Tongue (tissue), 2 donors: Measurements from ENCODE around the gene GZMB. TPM values are rescaled to one million over a fixed set of nuclear protein-coding genes. Genes with fewer than 3 reads are reported as not detected.
"Not testable (repeated sequence)": the region's sequence is repeated elsewhere in the genome, so short reads cannot be mapped to it uniquely, and the experiment has no call there.

Source experiments
- DNase-seq: peaks from one replicate; pipeline ENCODE4 v3.0.0-alpha.2; 2015
- total RNA-seq: library from RNA; depleted of rRNA; stranded (reverse); fragments of >200 nt; gene quantifications from one replicate; pipeline ENCODE4 v1.2.3, GENCODE V29; 2014

GZMB gene
- total RNA-seq, 1 donor from 2014 or later = 0.41 TPM

- DNase-seq = peak; percentile 84
These were observed 3.0 kb downstream of the GZMB start for GRCh38 chr14:24630872-24631477.

DNA sequence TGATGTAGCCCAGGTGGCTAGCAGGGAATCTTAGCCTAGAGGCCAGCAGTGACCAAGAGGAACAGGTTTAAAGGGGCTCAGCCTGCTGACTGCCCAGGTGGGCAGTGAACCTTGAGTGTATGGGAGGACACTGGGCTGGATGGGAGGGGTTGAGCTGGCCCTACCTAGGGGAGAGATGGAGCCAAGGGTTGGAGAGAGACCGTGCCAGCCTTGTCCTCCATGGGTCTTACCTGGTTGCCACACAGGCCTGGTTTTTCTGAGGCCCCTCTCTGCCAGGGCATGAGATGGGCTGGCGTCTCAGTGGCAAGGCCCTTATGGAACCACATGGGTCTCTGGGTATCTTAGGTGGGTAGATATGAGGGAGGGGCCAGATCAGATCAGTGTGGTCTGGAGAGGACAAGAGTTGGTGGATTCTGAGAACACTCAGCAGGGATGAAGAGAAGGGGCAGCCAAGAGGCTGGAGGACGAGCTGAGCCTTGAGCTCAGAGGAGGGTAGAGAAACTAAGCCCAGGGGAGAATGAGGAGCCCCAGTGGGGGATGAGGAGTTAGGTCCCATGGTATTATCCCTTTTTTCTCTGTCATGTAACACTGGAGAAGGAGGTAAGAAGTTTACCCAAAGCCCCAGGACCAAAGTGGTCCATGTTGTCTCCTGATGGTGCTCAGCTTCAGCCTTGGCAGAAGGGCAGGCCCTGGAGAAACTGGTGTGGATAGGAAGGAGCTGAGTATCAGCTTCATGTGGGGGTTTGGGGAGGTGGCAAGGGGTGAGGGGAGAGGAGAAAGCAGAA is 3.7 kb downstream of the GZMB start:
- DNase-seq = no peak

DNA sequence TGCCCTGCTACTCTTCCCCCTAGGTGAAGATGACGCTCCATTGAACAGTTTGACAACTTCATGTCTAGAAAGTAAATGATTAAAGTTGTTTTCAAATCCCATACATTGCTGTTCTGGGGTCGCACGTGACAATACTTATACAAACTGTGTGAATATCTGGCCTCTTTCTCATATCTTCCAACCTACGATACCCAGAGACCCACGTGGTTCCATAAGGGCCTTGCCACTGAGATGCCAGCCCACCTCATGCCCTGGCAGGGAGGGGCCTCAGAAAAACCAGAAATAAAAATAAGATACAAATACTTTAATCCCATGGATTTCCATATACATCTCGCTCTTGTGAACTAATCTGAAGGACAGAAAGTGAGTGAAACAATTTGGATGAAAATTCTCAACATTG is 4.5 kb downstream of the GZMB start:
- DNase-seq = no peak

DNA sequence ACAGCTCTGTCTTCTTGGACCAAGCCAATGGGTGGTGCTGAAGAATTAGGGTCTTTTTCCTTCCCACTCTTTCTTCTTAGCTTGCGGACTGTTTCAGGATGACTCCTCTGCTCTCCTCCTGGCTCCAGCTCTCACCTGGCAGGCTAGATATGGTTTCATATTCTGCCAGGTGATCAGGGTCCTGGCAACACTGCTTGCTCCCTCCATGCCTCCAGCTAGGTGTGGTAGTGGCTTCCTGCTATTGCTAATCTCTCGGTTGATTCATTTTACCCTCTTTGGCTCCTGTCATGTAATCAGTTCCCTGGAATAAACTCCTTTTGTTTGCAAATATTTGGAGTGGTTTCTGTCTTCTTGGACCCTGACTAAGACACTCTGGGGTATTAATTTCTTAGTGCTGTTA is 20.2 kb downstream of the GZMB start:
- no peak for DNase-seq

- no peak for DNase-seq
These were observed 20.7 kb downstream of the GZMB start for GRCh38 chr14:24613241-24613640.

- DNase-seq = peak; percentile 26
These were observed 21.8 kb downstream of the GZMB start for GRCh38 chr14:24612196-24612595.

- DNase-seq = no peak
These were observed 24.2 kb downstream of the GZMB start, which contains the start of gene GZMH for GRCh38 chr14:24609655-24610344. Gene GZMH, minus strand, starts transcription at chr14:24609685. Its CDS starts 72 bp downstream, at chr14:24609613.

DNA sequence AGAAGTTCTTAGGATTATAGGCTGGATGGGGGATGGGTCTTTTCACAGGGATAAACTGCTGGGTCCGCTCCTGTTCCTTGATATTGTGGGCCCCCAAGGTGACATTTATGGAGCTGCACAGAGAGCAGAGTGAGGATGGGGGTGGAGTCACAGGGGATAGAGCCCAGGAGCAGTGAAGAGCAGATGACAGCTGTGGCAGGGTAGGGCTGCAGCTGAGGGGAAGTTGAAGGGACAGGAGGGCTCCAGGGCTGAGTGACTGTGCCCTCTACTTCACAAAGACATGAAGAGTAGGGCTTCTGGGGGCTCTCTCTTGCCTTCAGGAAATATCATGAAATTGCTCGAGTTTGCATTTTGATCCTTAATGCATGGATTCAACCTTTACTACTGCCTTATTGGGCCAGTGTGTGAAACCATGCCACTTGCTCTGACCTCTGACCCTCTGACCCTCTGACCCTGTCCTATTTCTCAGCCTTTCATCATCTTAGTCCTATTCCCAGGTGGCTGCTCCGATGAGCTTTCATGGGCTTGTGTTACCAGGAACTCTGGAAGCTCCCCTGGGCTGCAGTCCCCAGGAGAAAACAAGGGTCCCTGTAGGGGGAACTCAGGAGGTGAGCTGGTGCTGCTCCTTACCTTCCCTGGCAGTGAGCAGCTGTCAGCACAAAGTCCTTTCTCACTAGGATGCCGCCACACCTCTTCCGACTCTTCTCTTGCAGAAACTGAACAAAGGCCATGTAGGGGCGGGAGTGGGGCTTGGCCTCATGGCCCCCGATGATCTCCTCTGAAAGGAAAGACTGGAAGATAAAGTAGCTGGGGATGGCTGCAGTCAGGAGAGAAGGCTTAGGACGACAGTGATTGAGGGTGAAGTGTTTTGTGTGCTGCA is 26.1 kb downstream of the GZMB start:
- DNase-seq = no peak

DNA sequence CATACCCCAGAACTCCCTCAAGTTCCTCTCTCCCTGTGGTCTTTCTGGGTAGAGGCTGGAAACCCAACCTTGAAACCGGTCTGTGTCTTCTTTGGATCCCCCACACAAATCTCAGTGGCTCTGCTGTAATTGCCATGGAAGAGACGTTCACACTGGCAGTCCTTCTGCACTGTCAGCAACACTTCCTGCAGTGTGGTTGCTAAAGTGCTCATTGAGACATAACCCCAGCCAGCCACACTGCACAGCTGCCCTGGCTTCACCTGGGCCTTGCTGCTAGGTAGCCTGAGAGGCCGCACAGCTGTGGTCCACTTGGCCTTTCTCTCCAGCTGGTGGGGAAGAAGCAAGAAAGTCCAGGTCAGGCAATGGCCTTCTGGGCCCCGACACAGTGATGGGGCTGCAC is 26.9 kb downstream of the GZMB start:
- no peak for DNase-seq

GRCh38 chr14:24606297-24606696 is 27.7 kb downstream of the GZMB start:
- DNase-seq = no peak

DNA sequence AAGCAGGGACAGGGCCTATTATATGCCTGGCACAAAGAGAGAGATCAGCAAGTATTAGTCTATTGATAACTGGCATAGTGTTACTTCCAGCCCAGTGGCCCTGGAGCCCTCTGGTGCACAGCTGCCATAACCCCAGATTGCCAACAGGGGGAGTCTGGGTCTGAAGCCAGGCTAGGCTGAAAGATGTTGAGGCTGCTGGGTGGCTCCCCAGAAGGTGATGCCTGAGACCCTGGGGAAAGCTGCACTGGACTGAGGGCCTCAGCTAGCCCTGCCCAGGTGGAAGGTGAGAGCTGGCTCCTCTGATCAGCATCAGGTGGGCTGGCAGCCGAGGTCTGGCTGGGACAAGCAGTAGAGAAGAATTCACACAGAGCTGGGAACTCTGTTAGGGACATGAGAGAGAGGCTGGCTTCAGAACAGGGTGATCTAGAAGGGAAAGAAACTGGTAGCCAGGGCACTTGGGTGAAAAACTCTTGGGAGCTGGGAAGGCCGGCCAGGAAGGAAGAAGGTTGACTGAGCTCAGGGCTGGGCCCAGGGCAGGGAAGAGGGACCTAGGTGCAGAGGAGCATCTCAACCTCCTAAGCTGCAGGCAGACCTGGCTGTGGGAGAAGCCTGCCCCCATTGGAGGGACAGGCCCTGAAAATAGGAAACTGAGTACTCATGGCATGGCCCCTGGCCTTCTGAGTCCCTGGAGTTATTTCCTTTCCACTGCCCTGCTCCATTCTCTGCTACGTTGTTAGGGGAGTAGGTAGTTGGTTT is 28.4 kb downstream of the GZMB start:
- peak; percentile 12 for DNase-seq

- no peak for DNase-seq
These were observed 36.6 kb downstream of the GZMB start for GRCh38 chr14:24597403-24597802.

GRCh38 chr14:24595073-24595808 is 38.7 kb downstream of the GZMB start:
- no peak for DNase-seq

GRCh38 chr14:24591004-24591403 is 43.0 kb downstream of the GZMB start:
- DNase-seq = not testable (repeated sequence)

- DNase-seq = not testable (repeated sequence)
These were observed 49.6 kb downstream of the GZMB start for GRCh38 chr14:24584402-24584801.

Other genes starting within 250 kb of the GZMB start
- 35.1 TPM for gene NYNRIN, start 235.2 kb downstream of the GZMB start, total RNA-seq
- 1.3 TPM for gene CBLN3, start 204.5 kb downstream of the GZMB start, total RNA-seq
- gene KHNYN, start 204.2 kb downstream of the GZMB start, total RNA-seq = 56.6 TPM
- gene SDR39U1, start 191.4 kb downstream of the GZMB start, total RNA-seq = 20.5 TPM
- gene CMA1, start 125.9 kb downstream of the GZMB start, total RNA-seq = not detected
- gene CTSG, start 57.9 kb downstream of the GZMB start, total RNA-seq = 4.3 TPM
- not detected for gene GZMH, start 24.5 kb downstream of the GZMB start, total RNA-seq